ENCODE measurements around the gene PLA1A. TPM values are rescaled to one million over a fixed set of nuclear protein-coding genes. Genes with fewer than 3 reads are reported as not detected.

Gene PLA1A
- total RNA-seq, 4 donors from 2014 or later, result 2.0 to 6.7 (median 3.9) TPM

- no peaks in the 10 kb centered on the region for H3K9me3 ChIP-seq
- no peak overlapping the region for H3K27ac ChIP-seq
- TF ChIP-seq POLR2A (IDR thresholded peaks at IDR 0.05), result no peak
- TF ChIP-seq, protein P1, sequence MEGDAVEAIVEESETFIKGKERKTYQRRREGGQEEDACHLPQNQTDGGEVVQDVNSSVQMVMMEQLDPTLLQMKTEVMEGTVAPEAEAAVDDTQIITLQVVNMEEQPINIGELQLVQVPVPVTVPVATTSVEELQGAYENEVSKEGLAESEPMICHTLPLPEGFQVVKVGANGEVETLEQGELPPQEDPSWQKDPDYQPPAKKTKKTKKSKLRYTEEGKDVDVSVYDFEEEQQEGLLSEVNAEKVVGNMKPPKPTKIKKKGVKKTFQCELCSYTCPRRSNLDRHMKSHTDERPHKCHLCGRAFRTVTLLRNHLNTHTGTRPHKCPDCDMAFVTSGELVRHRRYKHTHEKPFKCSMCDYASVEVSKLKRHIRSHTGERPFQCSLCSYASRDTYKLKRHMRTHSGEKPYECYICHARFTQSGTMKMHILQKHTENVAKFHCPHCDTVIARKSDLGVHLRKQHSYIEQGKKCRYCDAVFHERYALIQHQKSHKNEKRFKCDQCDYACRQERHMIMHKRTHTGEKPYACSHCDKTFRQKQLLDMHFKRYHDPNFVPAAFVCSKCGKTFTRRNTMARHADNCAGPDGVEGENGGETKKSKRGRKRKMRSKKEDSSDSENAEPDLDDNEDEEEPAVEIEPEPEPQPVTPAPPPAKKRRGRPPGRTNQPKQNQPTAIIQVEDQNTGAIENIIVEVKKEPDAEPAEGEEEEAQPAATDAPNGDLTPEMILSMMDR (IDR thresholded peaks at IDR 0.05), result no peak
- H3K4me3 ChIP-seq (replicated peaks in 1 of 3), result no peak overlapping the region
- no peak for DNase-seq
- H3K27me3 ChIP-seq, result no peaks in the 10 kb centered on the region
- no peaks in the 10 kb centered on the region for H3K36me3 ChIP-seq
- peaks cover 25 to 28% of the 10 kb centered on the region in 2 donors for H3K4me1 ChIP-seq
- intact Hi-C loops (cut with DNase I), result no loop called here
- 85 to 89% methylated on average over 1 of the region's 1 CpG for WGBS, 2 donors
Observed at GRCh38 chr3:119644481-119644880, 46.8 kb downstream of the PLA1A start.

- Histone ChIP-seq H3K9me3 (no peaks in the 10 kb centered on the region), H3K36me3 (no peaks in the 10 kb centered on the region), H3K4me1 (peaks cover 24 to 28% of the 10 kb centered on the region in 2 donors), H3K27ac (peak overlapping the region; percentile 66 to 89 (median 87)), H3K27me3 (no peaks in the 10 kb centered on the region), H3K4me3 (replicated peaks in 1 of 3) (no peak overlapping the region)
- no peak for DNase-seq
- intact Hi-C loops (cut with DNase I), result no loop called here
- WGBS, 2 donors, result 91 to 100% methylated on average over 1 of the region's 1 CpG
- TF ChIP-seq POLR2A (IDR thresholded peaks at IDR 0.05), result no peak
- TF ChIP-seq, protein P1 (IDR thresholded peaks at IDR 0.05), result no peak
Observed at GRCh38 chr3:119645813-119646212, 48.1 kb downstream of the PLA1A start.

DNA sequence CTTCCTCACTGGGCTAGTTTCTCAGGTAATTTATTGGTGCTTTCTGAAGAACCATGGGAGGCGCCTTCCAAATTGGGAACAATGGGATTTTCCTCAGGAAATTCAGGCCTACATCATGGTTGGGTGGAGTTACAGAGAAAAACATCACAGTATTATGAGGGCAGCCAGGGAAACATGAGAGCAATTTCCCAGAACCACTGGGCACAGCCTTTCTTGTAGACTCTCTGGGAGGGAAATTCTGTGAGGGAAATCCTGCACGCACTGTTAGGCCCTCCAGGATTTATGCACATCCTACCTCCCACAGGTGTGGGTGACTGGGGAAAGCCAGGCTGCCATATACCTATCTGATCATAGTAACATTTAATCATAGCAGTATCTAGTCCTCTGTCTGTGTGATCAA is 49.5 kb downstream of the PLA1A start:
- Histone ChIP-seq H3K4me3 (replicated peaks in 1 of 3) (no peak overlapping the region), H3K4me1 (peaks cover 24 to 28% of the 10 kb centered on the region in 2 donors), H3K9me3 (no peaks in the 10 kb centered on the region), H3K27ac (peak overlapping the region; percentile 66 to 89 (median 87)), H3K36me3 (no peaks in the 10 kb centered on the region), H3K27me3 (no peaks in the 10 kb centered on the region)
- 51 to 64% methylated on average over 2 of the region's 2 CpGs for WGBS, 2 donors
- peak; percentile 26 to 54 for DNase-seq
- intact Hi-C loops (cut with DNase I), result no loop called here
- TF ChIP-seq, protein P1 (IDR thresholded peaks at IDR 0.05), result no peak
- TF ChIP-seq POLR2A (IDR thresholded peaks at IDR 0.05), result peak in 1 of 2 donors; percentile 11

- TF ChIP-seq, protein P1 (IDR thresholded peaks at IDR 0.05), result no peak
- TF ChIP-seq POLR2A (IDR thresholded peaks at IDR 0.05), result no peak
- H3K27me3 ChIP-seq, result no peaks in the 10 kb centered on the region
- intact Hi-C loops (cut with DNase I), result no loop called here
- no peak overlapping the region for H3K4me3 ChIP-seq (replicated peaks in 1 of 3)
- peak; percentile 61 to 71 for DNase-seq
- no peaks in the 10 kb centered on the region for H3K36me3 ChIP-seq
- peaks cover 24 to 25% of the 10 kb centered on the region in 2 donors for H3K4me1 ChIP-seq
- WGBS, 2 donors, result 41 to 53% methylated on average over 12 of the region's 12 CpGs
- peak overlapping the region; percentile 66 to 89 (median 87) for H3K27ac ChIP-seq
- H3K9me3 ChIP-seq, result no peaks in the 10 kb centered on the region
Observed at GRCh38 chr3:119647843-119648575, 50.3 kb downstream of the PLA1A start.

DNA sequence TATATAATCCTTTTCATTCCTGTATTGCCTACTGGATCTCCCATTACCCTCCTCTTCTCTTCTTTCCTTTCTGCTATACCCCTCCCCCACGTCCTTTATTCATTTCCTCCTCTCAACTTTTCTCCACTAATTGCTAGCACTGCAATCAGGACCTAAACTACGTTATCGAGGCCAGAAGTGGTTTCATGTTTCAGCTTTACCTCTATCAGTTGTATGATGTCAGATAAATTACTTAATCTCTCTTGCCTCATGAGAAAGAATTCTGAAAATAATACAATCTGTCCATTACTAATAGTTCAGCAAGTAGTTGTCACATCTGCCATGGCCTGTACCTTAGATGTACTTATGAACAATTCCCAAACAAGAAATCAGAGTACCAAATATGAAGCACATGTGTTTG is 52.1 kb downstream of the PLA1A start:
- intact Hi-C loops (cut with DNase I), result no loop called here
- no peak overlapping the region for H3K4me3 ChIP-seq (replicated peaks in 1 of 3)
- no peak for TF ChIP-seq POLR2A (IDR thresholded peaks at IDR 0.05)
- TF ChIP-seq, protein P1 (IDR thresholded peaks at IDR 0.05), result no peak
- peaks cover 20 to 21% of the 10 kb centered on the region in 2 donors for H3K4me1 ChIP-seq
- no peaks in the 10 kb centered on the region for H3K27me3 ChIP-seq
- no peak overlapping the region for H3K27ac ChIP-seq
- no peak for DNase-seq
- 75 to 82% methylated on average over 3 of the region's 3 CpGs for WGBS, 2 donors
- H3K9me3 ChIP-seq, result no peaks in the 10 kb centered on the region
- H3K36me3 ChIP-seq, result no peaks in the 10 kb centered on the region

Data from thyroid gland (tissue), 4 donors.